SU-DHL-6 (cell line): ENCODE results near the gene TEX101.

Experiments used
- H2AFZ ChIP-seq: fragments of 200-600 bp; sonication (generic); 2 replicates; pipeline ENCODE4 v1.6.1; 2014; ENCODE audit warnings: low read depth, mild to moderate bottlenecking, moderate library complexity, mixed read lengths, antibody characterized with exemption, low read length; ENCODE audit not compliant: severe bottlenecking
- H3F3A ChIP-seq: fragments of 200-600 bp; shearing (Covaris generic); 2 replicates; pipeline ENCODE4 v1.6.0; 2016; ENCODE audit warnings: antibody characterized with exemption, mild to moderate bottlenecking; ENCODE audit not compliant: insufficient read depth
- H3K27ac ChIP-seq: fragments of 200-600 bp; sonication (generic); 2 replicates; pipeline ENCODE4 v1.5.1; 2016; ENCODE audit warnings: low read depth, mild to moderate bottlenecking, low read length, moderate library complexity, mixed read lengths
- H3K27me3 ChIP-seq: fragments of 200-600 bp; sonication (generic), shearing (Covaris generic); 2 replicates; pipeline ENCODE4 v1.6.0; 2014; ENCODE audit warnings: mild to moderate bottlenecking, low read length
- H3K36me3 ChIP-seq: fragments of 200-600 bp; sonication (generic); 2 replicates; pipeline ENCODE4 v1.6.1; 2014; ENCODE audit warnings: mild to moderate bottlenecking, low read length, mixed read lengths
- H3K4me2 ChIP-seq: fragments of 300-600, 200-600 bp; shearing (Covaris generic), sonication (generic); 2 replicates; pipeline ENCODE4 v1.6.0; 2014; ENCODE audit warnings: low read length, low read depth, mild to moderate bottlenecking; ENCODE audit not compliant: poor library complexity, severe bottlenecking
- H3K4me3 ChIP-seq: fragments of 200-600 bp; sonication (generic); 2 replicates; pipeline ENCODE4 v1.5.1; 2014; ENCODE audit warnings: antibody characterized with exemption, low read length, mild to moderate bottlenecking, mixed read lengths; ENCODE audit not compliant: insufficient read depth, poor library complexity, severe bottlenecking
- H3K79me2 ChIP-seq: fragments of 200-600 bp; sonication (generic); 2 replicates; pipeline ENCODE4 v1.6.1; 2014; ENCODE audit warnings: mild to moderate bottlenecking, low read length, moderate library complexity; ENCODE audit not compliant: insufficient read depth
- H3K9ac ChIP-seq: fragments of 200-600 bp; sonication (generic); 2 replicates; pipeline ENCODE4 v1.7.0; 2014; ENCODE audit warnings: mild to moderate bottlenecking, low read length
- H3K9me2 ChIP-seq: fragments of 200-600 bp; sonication (generic); replicated peaks from 2 replicates; pipeline ENCODE4 v1.6.1; 2014; ENCODE audit warnings: low read length; ENCODE audit not compliant: insufficient read depth
- H3K9me3 ChIP-seq: fragments of 200-600 bp; sonication (generic); 2 replicates; pipeline ENCODE4 v1.6.1; 2014; ENCODE audit warnings: low read length, mixed read lengths; ENCODE audit not compliant: insufficient read depth
- H4K20me1 ChIP-seq: fragments of 200-600 bp; sonication (generic); 2 replicates; pipeline ENCODE4 v1.6.1; 2014; ENCODE audit warnings: low read depth, mild to moderate bottlenecking, antibody characterized with exemption, low read length, moderate library complexity, mixed read lengths
- EZH2phosphoT487 ChIP-seq: fragments of 200-600 bp; sonication (generic), shearing (Covaris generic); conservative IDR thresholded peaks from 2 replicates; pipeline ENCODE4 v1.6.1; 2018; ENCODE audit warnings: mild to moderate bottlenecking, antibody characterized with exemption, low read length, moderate library complexity, mixed read lengths
- TF ChIP-seq, protein P1 (sequence below): fragments of 200-600 bp; sonication (generic); IDR thresholded peaks from one replicate; pipeline ENCODE4 v1.5.1; 2017; ENCODE audit warnings: antibody characterized with exemption, mild to moderate bottlenecking, low read length, moderate library complexity; ENCODE audit not compliant: insufficient read depth, poor library complexity, severe bottlenecking

The TEX101 gene

DNA sequence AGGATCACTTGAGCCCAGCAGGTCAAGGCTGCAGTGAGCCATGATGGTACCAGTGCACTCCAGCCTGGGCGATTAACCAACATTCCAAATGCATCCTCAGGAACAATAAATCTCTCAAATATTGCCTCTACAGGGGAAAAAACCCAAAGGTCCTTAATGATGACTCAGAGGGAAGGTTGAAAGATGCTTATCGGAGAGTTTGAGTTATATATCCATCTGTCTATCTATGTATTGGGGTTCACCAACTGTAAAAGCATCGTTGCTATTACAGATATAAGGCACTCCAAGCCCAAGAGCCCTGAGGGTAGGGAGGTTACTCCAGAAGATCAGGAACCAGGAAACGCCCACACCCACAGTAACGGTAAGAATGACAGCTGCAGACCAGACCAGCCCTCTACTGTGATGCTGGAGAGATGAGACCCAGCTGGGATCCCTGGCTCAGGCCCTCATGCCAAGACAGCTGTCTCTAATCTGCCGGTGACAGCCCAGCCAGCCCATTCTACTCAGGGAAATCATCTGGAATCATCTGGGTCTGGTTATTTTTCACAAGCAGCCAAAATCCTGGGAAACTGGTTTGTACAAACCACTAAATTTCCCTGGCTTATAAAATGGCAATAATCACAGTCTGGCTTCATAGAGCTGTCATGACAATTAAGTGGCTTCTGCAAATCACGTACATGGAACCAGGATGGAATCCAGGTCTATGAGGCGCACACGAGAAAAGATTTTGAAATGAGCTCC is 23.8 kb downstream of the TEX101 start:
- Histone ChIP-seq H3K9me2 (no peaks in the 10 kb centered on the region), H4K20me1 (no peaks in the 10 kb centered on the region), H3K9me3 (no peaks in the 10 kb centered on the region), H3K36me3 (no peaks in the 10 kb centered on the region), H3K79me2 (no peaks in the 10 kb centered on the region), H2AFZ (no peak overlapping the region), H3K9ac (no peak overlapping the region), H3K27ac (no peak overlapping the region), H3K27me3 (no peaks in the 10 kb centered on the region), H3K4me3 (no peak overlapping the region), H3F3A (no peaks in the 10 kb centered on the region), H3K4me2 (no peak overlapping the region)
- TF ChIP-seq EZH2phosphoT487, result no peak
- TF ChIP-seq, protein P1, sequence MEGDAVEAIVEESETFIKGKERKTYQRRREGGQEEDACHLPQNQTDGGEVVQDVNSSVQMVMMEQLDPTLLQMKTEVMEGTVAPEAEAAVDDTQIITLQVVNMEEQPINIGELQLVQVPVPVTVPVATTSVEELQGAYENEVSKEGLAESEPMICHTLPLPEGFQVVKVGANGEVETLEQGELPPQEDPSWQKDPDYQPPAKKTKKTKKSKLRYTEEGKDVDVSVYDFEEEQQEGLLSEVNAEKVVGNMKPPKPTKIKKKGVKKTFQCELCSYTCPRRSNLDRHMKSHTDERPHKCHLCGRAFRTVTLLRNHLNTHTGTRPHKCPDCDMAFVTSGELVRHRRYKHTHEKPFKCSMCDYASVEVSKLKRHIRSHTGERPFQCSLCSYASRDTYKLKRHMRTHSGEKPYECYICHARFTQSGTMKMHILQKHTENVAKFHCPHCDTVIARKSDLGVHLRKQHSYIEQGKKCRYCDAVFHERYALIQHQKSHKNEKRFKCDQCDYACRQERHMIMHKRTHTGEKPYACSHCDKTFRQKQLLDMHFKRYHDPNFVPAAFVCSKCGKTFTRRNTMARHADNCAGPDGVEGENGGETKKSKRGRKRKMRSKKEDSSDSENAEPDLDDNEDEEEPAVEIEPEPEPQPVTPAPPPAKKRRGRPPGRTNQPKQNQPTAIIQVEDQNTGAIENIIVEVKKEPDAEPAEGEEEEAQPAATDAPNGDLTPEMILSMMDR, result no peak

DNA sequence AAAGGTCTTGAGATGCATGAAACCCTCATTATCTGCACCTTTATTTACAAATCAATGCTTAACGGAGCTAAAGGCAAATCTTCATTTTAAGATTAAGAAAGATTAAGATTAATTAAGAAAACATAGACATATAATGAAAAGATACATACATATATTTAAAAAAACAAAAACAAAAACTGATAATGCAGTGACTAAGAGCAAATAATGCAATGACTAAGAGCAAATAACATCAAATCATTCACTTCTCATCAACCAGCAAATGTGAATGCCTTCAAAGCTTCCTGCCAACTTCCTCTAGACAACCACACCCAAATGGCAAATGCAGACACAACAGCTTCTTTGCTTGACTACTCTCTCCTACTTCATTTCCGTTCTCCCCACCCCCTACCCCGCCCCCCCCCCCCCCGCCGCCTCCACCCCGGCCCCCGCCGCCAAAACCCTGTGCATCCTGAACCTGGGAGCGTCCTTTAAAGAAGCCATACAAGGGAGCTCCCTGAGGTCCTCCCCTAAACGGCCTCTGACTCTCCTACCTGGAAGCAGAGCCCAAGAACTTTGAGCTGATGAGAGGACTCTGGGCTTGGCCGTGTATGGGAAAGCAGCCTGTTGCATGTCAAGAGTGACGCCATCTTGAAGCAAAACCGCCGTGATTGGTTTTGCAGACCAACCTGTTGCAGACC is 24.5 kb downstream of the TEX101 start:
- TF ChIP-seq EZH2phosphoT487, result no peak
- TF ChIP-seq, protein P1, result no peak
- Histone ChIP-seq H4K20me1 (no peaks in the 10 kb centered on the region), H3F3A (no peaks in the 10 kb centered on the region), H3K9me2 (no peaks in the 10 kb centered on the region), H3K36me3 (no peaks in the 10 kb centered on the region), H2AFZ (no peak overlapping the region), H3K27me3 (no peaks in the 10 kb centered on the region), H3K4me3 (no peak overlapping the region), H3K27ac (no peak overlapping the region), H3K79me2 (no peaks in the 10 kb centered on the region), H3K9ac (no peak overlapping the region), H3K4me2 (no peak overlapping the region), H3K9me3 (no peaks in the 10 kb centered on the region)

DNA sequence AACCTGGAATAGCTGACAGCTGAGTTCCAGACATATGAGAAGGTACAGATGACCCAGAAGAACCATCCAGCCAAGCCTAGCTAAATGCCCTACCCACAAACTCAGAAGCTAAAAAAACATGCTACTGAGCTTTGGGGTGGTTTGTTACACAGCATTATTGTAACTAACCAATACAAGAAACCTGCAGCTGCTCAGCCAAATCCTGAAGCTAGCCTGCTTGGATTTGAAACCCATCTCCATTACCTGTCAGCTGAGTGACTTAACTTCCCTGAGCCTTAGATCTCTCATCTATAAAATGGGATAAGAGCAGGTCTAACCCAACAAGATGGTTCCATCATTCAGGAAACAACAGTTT is 25.0 kb downstream of the TEX101 start:
- TF ChIP-seq, protein P1, result no peak
- no peak for TF ChIP-seq EZH2phosphoT487
- H3K27ac ChIP-seq, result no peak overlapping the region
- H2AFZ ChIP-seq, result no peak overlapping the region
- H3K36me3 ChIP-seq, result no peaks in the 10 kb centered on the region
- no peak overlapping the region for H3K4me2 ChIP-seq
- H4K20me1 ChIP-seq, result no peaks in the 10 kb centered on the region
- no peak overlapping the region for H3K4me3 ChIP-seq
- H3K9me2 ChIP-seq, result no peaks in the 10 kb centered on the region
- H3F3A ChIP-seq, result no peaks in the 10 kb centered on the region
- H3K9ac ChIP-seq, result no peak overlapping the region
- no peaks in the 10 kb centered on the region for H3K27me3 ChIP-seq
- H3K79me2 ChIP-seq, result no peaks in the 10 kb centered on the region
- H3K9me3 ChIP-seq, result no peaks in the 10 kb centered on the region
